Measurements from ENCODE around the gene UMOD.
"Not testable (repeated sequence)": the region's sequence is repeated elsewhere in the genome, so short reads cannot be mapped to it uniquely, and the experiment has no call there.

Gene UMOD

GRCh38 chr16:20320178-20320577 is 32.3 kb downstream of the UMOD start:
- no peak for DNase-seq

GRCh38 chr16:20319406-20319805 is 33.1 kb downstream of the UMOD start:
- no peak for DNase-seq

- no peak for DNase-seq
Observed at GRCh38 chr16:20318437-20318836, 34.1 kb downstream of the UMOD start.

- no peak for DNase-seq
Observed at GRCh38 chr16:20318006-20318405, 34.5 kb downstream of the UMOD start.

GRCh38 chr16:20317117-20317516 is 35.4 kb downstream of the UMOD start:
- DNase-seq, result no peak

GRCh38 chr16:20316715-20317114 is 35.8 kb downstream of the UMOD start:
- no peak for DNase-seq

- no peak for DNase-seq
Observed at GRCh38 chr16:20315764-20316163, 36.8 kb downstream of the UMOD start.

- DNase-seq, result no peak
Observed at GRCh38 chr16:20314575-20314974, 37.9 kb downstream of the UMOD start.

GRCh38 chr16:20313741-20314140 is 38.8 kb downstream of the UMOD start:
- DNase-seq, result no peak

- not testable (repeated sequence) for DNase-seq
Observed at GRCh38 chr16:20312536-20313095, 39.9 kb downstream of the UMOD start.

GRCh38 chr16:20311548-20311947 is 41.0 kb downstream of the UMOD start:
- DNase-seq, result no peak

GRCh38 chr16:20310421-20311395 is 41.8 kb downstream of the UMOD start:
- DNase-seq, result no peak

GRCh38 chr16:20309786-20310185 is 42.7 kb downstream of the UMOD start:
- no peak for DNase-seq

- no peak for DNase-seq
Observed at GRCh38 chr16:20308801-20309590, 43.5 kb downstream of the UMOD start.

GRCh38 chr16:20308266-20308665 is 44.2 kb downstream of the UMOD start:
- DNase-seq, result no peak

- no peak for DNase-seq
Observed at GRCh38 chr16:20307791-20308190, 44.7 kb downstream of the UMOD start.

- no peak for DNase-seq
Observed at GRCh38 chr16:20307240-20307671, 45.3 kb downstream of the UMOD start.

- no peak for DNase-seq
Observed at GRCh38 chr16:20306401-20306800, 46.1 kb downstream of the UMOD start.

GRCh38 chr16:20303012-20303411 is 49.5 kb downstream of the UMOD start:
- peak; percentile 50 for DNase-seq

- DNase-seq, result no peak
Observed at GRCh38 chr16:20302389-20302788, 50.1 kb downstream of the UMOD start.

GRCh38 chr16:20301840-20302239 is 50.7 kb downstream of the UMOD start:
- DNase-seq, result no peak

- DNase-seq, result peak; percentile 76
Observed at GRCh38 chr16:20300312-20301097, 52.0 kb downstream of the UMOD start.

- DNase-seq, result no peak
Observed at GRCh38 chr16:20298452-20298851, 54.1 kb downstream of the UMOD start.

Data from OCI-M1 (cell line).